Heart right ventricle (tissue), 16 donors: ENCODE data around the gene XRCC4. TPM values are rescaled to one million over a fixed set of nuclear protein-coding genes. Genes with fewer than 3 reads are reported as not detected.

ENCODE experiments used
- ATAC-seq, 8 donors: fragments of 200-7000 bp; cut with Tn5 transposase; one replicate each; pipeline ENCODE4 v1.9.1; 2020; ENCODE audit warnings: mild to moderate bottlenecking in 8 of 8, moderate library complexity in 8 of 8, moderate number of reproducible peaks in 1 of 8
- DNase-seq, 2 donors: peaks; one replicate each; pipeline ENCODE4 v3.0.0-alpha.2; 2020
- H3K27ac ChIP-seq, 10 donors: fragments of 200-600 bp; sonication (generic) in 2 of 10; one replicate each; pipeline versions ENCODE4 v1.5.0 to v1.8.0; 2020 to 2022; ENCODE audit warnings: mild to moderate bottlenecking in 3 of 10
- H3K27me3 ChIP-seq, 7 donors: fragments of 200-600 bp; one replicate each; pipeline ENCODE4 v1.8.0; 2021 to 2022; ENCODE audit warnings: mild to moderate bottlenecking in 2 of 7
- H3K36me3 ChIP-seq, 9 donors: fragments of 200-600 bp; sonication (generic) in 1 of 9; one replicate each; pipeline versions ENCODE4 v1.5.0 to v1.8.0; 2020 to 2022; ENCODE audit warnings: mild to moderate bottlenecking in 2 of 9
- H3K4me1 ChIP-seq, 9 donors: fragments of 200-600 bp; sonication (generic) in 1 of 9; one replicate each; pipeline versions ENCODE4 v1.5.0 to v1.8.0; 2020 to 2022; ENCODE audit warnings: mild to moderate bottlenecking in 4 of 9
- H3K4me3 ChIP-seq, 10 donors: fragments of 200-600 bp; sonication (generic) in 2 of 10; one replicate each; pipeline versions ENCODE4 v1.5.0 to v1.8.0; 2020 to 2022; ENCODE audit warnings: mild to moderate bottlenecking in 7 of 10, moderate library complexity in 2 of 10
- H3K9me3 ChIP-seq, 11 donors: fragments of 200-600 bp in 10 of 11; sonication (generic) in 2 of 11; one replicate each; pipeline versions ENCODE4 v1.5.0 to v1.8.0; 2013 to 2022; ENCODE audit warnings: mild to moderate bottlenecking in 2 of 11, control low read depth in 1 of 11, moderate library complexity in 1 of 11
- CTCF ChIP-seq, 9 donors: fragments of 200-600 bp; sonication (generic) in 2 of 9; IDR thresholded peaks; one replicate each; pipeline versions ENCODE4 v1.5.0 to v1.8.0; 2021 to 2022; ENCODE audit warnings: antibody characterized with exemption in 9 of 9, mild to moderate bottlenecking in 5 of 9, moderate library complexity in 1 of 9
- WGBS, 2 donors: extraction: QIAGEN DNeasy Blood & Tissue Kit; methylation state at CpG; one replicate each; pipeline ENCODE4 v1.1.7; 2013; ENCODE audit warnings: inconsistent platforms in 1 of 2; 5-methylcytosine and 5-hydroxymethylcytosine counted together
- intact Hi-C, 10 donors: fragments of 100-400 bp; cut with DNase I; formaldehyde crosslinking; loops; one replicate each; pipeline versions ENCODE4 v1.11.1 to v1.14.2; 2022
- polyA plus RNA-seq, 2 donors: library from polyadenylated mRNA; stranded (reverse); fragments of 200-250 nt; gene quantifications; one replicate each; pipeline ENCODE4 v1.2.3, GENCODE V29; 2013
- total RNA-seq, 10 donors: library from RNA; stranded (reverse); fragmentation: NEBNext Ultra II Directional in 3 of 10; extraction: Animal tissue kit (Norgen Biotek cat#: 25700) in 3 of 10; gene quantifications; one replicate each; pipeline versions ENCODE4 v1.2.1 to v1.2.4, GENCODE V29; 2021 to 2023
- donor health status: Arrhythmogenic right ventricular cardiomyopathy.
- donor health status: ischemic (EF 13 %, LVEDD 7.1; RV severe dilation, severe dysfunction).
- donor health status: healthy with polysubstance abuse.
- donor health status: DM: no; HTN: yes; CAD: no.
- donor health status: DM: no; HTN: no; CAD: no.
- donor health status: ischemic (EF 25% LVEDD 6.9; RV normal size, moderate dysfunction).
- donor health status: ischemic (EF 25% LVEDD 5.7; RV mildly dilated, moderate dysfunction).
- donor health status: healthy.
- donor health status: DM: yes; HTN: yes; CAD: no.
- donor health status: Ischemic cardiomyopathy.
- donor health status: ischemic (EF 35%, LVEDD 5.7; RV mildly dilated, moderate dysfunction).
- donor health status: nonischemic (EF 11% LVEDD 7.7; RV severe dilation, severe dysfunction).
- donor health status: DM: yes; HTN: yes; CAD: no.
- donor health status: PGD.
- donor health status: ischemic (EF 29% LVEDD 5.4; RV normal size, mild dysfunction).
- donor health status: nonischemic (EF 23%, LVEDD 6.1; RV moderate dilation, normal function).

The XRCC4 gene
- total and polyA plus RNA-seq, 12 donors = 3.6 to 14.4 (median 6.8) TPM

- H3K4me3 ChIP-seq = no peak overlapping the region
- no peaks in the 10 kb centered on the region for H3K27me3 ChIP-seq
- 95 to 99% methylated on average over 2 of the region's 2 CpGs for WGBS, 2 donors
- DNase-seq (no peak), ATAC-seq (no peak)
- intact Hi-C loops = no loop called here
- H3K36me3 ChIP-seq = no peaks in the 10 kb centered on the region
- no peak overlapping the region for H3K27ac ChIP-seq
- TF ChIP-seq CTCF (IDR thresholded peaks at IDR 0.05) = no peak
- no peaks in the 10 kb centered on the region for H3K9me3 ChIP-seq
- H3K4me1 ChIP-seq = peaks cover 0 to 5% (median 0%) of the 10 kb centered on the region in 9 donors
Measured at GRCh38 chr5:83281176-83281575, 203.8 kb downstream of the XRCC4 start.

GRCh38 chr5:83281658-83282057, 204.3 kb downstream of the XRCC4 start:
- Histone ChIP-seq H3K27ac (no peak overlapping the region), H3K27me3 (no peaks in the 10 kb centered on the region), H3K36me3 (no peaks in the 10 kb centered on the region), H3K4me1 (peaks cover 0 to 4% (median 0%) of the 10 kb centered on the region in 9 donors), H3K9me3 (no peaks in the 10 kb centered on the region), H3K4me3 (no peak overlapping the region)
- DNase-seq = no peak
- no peak for TF ChIP-seq CTCF (IDR thresholded peaks at IDR 0.05)
- intact Hi-C loops = no loop called here
- ATAC-seq = no peak

GRCh38 chr5:83283761-83284160, 206.4 kb downstream of the XRCC4 start:
- intact Hi-C loops = no loop called here
- Histone ChIP-seq H3K4me1 (no peaks in the 10 kb centered on the region), H3K27ac (no peak overlapping the region), H3K27me3 (no peaks in the 10 kb centered on the region), H3K9me3 (peaks cover 0 to 7% (median 0%) of the 10 kb centered on the region in 11 donors), H3K4me3 (no peak overlapping the region), H3K36me3 (no peaks in the 10 kb centered on the region)
- DNase-seq = no peak
- TF ChIP-seq CTCF (IDR thresholded peaks at IDR 0.05) = no peak
- WGBS, 2 donors = 93 to 97% methylated on average over 3 of the region's 3 CpGs
- ATAC-seq = no peak

- no peaks in the 10 kb centered on the region for H3K36me3 ChIP-seq
- H3K27ac ChIP-seq = peak overlapping the region in 2 of 10 donors; percentile 22 to 37
- no peak overlapping the region for H3K4me3 ChIP-seq
- H3K4me1 ChIP-seq = no peaks in the 10 kb centered on the region
- no peak for TF ChIP-seq CTCF (IDR thresholded peaks at IDR 0.05)
- 76 to 83% methylated on average over 7 of the region's 7 CpGs for WGBS, 2 donors
- DNase-seq (no peak), ATAC-seq (peak in 2 of 8 donors; percentile 33 to 52)
- peaks cover 0 to 16% (median 0%) of the 10 kb centered on the region in 11 donors for H3K9me3 ChIP-seq
- intact Hi-C loops = no loop called here
- no peaks in the 10 kb centered on the region for H3K27me3 ChIP-seq
Measured at GRCh38 chr5:83285661-83286398, 208.5 kb downstream of the XRCC4 start.
